ENCODE results near the gene DSCAM. TPM values are rescaled to one million over a fixed set of nuclear protein-coding genes. Genes with fewer than 3 reads are reported as not detected.

Gene DSCAM
- total RNA-seq, 1 experiment from 2014 or later = not detected

DNA sequence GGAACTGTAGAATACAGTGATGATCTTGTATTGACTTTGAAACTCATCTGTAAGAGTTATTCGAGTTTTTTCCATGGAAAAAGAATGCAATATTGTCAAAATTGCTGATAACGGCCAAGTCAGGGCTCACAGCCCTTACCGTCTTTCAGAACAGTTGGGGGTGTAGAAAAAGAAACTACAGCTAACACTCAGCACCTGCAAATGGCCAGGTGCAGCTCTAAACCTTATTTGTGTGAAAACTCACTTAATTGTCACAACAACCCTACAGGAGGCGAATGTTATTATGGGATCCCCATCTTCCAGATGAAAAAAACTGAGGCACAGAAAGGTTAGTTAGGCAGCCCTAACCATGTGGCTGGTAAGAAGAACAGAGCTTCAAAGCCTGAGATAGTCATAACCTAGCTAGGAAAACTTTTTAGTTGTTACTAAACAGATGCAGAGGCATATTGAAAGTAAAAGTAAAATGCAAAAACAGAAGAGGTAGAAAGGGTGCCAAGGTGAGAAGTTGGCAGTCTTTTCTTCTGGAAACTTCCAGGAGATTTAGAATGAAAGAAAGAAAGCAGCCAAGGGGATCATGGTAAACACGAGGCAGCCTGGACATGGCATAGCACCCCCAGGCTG, 76.4 kb downstream of the DSCAM start:
- DNase-seq (ENCODE audit: low spot score) = no peak

DNA sequence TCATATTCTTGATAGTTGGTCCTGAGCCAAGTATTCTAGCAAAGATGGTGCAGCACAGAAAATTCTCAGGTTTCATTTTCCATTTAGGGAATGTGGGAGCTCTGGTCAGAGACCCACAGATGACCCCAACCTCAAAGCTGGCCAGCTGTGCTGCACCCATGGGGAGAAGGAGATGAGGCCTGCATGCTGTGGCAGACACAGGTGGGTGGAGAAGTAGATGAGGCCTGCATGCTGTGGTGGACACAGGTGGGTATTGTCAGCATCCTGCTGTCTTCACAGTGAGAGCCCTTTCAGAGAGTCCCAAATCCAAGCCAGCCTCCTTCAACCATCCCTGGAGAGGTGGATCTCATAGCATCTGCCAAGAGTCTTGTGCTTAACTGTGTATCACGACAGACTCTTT, 77.7 kb downstream of the DSCAM start:
- no peak for DNase-seq (ENCODE audit: low spot score)

DNA sequence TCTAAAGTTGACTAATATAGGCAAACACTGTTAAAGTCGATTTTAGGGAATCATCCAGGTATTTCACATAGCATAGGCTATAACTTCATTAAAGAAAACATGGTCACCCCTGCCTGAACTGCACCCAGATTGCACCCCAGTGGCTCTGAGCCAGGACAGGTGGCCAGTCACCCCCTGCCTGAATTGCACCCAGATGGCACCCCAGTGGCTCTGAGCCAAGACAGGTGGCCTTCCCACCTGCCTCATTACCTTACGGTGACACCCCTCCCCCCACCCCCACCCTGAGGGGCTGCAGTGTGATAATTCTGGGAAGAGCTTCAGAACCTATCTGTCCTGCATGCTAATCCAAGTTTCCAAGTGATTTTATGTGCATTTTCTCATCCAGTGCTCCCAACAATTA, 78.9 kb downstream of the DSCAM start:
- no peak for DNase-seq (ENCODE audit: low spot score)

DNA sequence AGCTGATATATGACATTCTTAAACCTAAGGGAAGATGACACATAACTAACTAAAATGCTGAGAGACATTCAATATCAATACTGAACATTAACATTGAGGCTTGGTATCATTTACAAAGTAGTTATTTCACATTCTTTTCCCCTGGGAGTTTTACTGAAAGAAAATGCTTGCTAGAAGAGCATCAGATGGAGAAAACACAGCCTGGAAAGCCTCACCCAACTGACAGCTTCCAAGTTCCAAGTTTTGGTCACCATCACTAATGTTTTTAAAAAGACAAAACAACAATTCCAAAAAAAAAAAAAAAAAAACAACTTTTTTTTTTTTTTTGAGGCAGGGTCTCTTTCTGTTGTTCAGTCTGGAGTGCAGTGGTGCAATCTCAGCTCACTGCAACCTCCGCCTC, 80.6 kb downstream of the DSCAM start:
- no peak for DNase-seq (ENCODE audit: low spot score)

DNA sequence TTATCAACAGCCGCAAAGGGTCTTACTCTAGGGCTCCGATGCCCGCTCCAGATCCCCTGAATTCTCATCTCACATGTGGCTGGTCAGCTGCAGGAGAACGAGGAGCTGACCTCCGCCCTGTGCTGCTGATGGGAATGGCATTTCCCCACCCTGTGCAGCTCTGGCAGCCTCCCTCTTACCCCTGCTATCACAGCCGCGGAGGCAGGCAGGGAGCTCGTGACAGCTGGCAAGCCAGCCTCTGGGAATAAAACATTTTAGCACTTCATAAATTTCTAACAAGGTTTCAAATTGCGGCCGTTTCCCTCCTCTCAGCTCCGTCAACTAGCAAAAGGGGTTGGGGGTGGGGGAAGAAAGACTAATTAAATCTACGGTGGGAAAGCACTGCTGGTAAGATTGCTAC, 81.1 kb downstream of the DSCAM start:
- no peak for DNase-seq (ENCODE audit: low spot score)

DNA sequence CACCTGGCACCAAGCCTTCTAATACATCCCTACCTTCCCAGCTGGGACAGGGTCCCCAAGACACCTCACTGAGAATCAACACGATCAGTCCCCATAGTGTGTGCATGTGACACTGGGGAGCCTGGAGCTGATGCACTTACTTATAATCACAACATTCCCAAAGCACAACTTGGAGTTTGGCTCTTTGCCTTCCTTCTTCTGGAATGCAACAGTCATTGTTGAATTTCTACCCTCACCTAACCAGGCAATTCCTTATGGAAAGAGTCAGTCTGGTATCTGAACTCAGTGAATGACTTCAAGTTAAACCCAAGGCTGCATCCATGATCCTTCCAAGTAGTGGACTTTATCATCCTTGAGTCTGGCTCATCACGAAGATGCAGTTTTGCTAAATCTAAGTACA, 86.1 kb downstream of the DSCAM start:
- DNase-seq (ENCODE audit: low spot score) = no peak

DNA sequence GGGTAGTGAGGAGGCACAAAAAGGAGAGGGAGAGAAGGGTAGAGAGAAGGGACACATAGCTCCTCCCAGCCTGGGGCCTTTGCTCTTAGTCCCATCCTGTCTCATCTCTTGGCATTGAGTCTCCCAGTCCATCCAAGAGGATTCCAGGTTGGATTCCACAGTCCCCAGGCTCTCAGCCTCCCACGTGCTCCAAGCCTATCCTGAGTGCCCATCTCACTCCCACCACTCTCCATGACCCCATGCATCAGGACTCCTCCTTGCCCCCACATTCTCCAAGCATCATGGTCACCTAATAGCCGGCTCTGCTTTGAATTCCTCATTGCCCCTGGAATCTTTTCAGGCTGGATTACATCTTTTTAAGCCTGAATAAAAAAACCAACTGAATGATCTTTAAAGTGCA, 87.9 kb downstream of the DSCAM start:
- no peak for DNase-seq (ENCODE audit: low spot score)

DNA sequence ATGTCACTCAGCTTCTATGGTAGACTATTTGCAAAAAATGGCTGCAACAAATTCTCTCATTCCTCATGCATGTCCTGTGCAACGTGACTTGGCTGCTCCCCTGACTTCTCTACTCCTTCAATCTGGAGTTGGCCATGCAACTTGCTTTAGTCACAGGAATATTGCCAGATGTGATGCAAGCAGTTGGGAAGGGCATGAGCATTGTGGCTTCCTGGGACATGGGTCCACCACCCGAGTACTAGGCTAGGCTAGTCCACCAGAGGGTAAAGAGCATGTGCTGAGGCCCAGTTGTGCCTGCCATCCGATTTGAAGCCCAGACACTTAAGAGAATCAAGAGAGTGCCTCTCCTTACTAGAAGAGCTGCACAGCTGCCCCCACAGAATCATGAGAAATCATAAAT, 89.6 kb downstream of the DSCAM start:
- DNase-seq (ENCODE audit: low spot score) = no peak

DNA sequence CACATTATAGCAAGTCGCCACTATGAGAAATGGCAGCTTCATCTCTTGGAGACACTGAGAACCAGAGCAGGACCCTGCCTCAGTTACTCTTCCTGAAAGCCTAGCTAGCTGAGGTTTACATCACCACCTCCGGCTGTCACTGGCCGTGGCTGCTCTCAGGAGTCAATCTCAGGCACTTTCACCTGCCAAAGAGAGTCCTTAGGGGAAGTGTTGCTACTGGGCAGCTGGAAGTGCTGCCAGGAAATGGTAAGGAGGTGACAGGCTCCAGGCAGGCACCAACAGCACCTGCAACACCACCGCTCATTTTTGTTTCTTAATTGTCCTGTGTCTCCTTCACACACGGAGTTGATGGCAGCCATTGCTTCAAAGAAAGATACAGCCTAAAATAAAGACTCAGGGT, 92.5 kb downstream of the DSCAM start:
- no peak for DNase-seq (ENCODE audit: low spot score)

DNA sequence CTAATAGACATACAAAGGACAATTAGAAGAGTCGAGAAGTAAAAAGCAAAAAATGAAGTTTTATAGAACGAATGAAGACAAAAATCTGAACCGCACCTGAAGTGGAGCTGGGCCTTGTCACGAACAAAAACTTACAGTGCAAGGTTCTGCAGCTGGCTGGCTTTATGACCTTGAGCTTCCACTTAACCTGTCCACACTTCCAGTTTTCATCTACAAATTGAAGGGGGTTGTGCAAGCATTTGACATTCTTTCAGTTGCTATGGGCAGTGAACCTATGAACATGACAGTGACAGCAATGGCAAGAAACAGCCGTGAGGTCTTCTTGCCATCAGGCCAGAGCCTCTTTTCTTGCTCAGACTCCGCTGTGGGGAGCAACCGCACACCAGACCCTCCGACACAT, 93.2 kb downstream of the DSCAM start:
- DNase-seq (ENCODE audit: low spot score) = no peak

DNA sequence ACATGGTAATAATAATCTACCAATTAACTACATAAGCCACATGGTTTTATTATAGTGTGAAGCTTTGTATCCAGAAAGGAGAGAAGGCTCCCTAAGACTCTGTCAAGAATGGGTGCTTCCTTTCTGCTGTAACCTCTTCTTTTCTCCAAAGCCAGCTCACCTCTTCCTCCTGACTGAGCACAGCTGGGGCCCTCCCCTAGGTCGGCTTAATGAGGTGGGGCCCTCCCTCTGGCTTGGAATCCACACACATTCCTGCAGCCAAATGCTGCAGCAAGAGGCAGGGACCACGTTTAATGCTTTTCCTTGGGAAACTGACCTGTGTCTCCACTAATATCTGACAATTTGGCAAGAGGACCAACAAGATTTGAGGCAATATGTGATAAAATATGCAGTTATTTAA, 94.8 kb downstream of the DSCAM start:
- no peak for DNase-seq (ENCODE audit: low spot score)

DNA sequence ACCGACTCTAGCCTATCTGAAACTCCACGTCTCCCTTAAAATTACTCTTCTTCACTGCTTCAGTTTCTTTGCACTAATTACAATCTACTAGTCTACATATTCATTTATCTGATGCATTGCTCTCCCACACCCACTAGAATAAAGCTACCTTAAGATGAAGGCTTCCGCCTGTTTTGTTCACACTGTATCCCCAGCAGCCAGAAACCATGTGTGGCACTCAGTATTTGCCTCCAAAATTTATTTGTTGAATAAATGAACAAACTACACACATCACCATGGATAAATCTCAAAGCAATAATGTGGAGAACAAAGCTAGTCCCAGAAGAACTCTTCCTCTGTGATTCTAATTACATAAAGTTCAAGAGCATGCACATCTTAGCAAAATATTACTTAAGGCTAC, 95.7 kb downstream of the DSCAM start:
- DNase-seq (ENCODE audit: low spot score) = no peak

DNA sequence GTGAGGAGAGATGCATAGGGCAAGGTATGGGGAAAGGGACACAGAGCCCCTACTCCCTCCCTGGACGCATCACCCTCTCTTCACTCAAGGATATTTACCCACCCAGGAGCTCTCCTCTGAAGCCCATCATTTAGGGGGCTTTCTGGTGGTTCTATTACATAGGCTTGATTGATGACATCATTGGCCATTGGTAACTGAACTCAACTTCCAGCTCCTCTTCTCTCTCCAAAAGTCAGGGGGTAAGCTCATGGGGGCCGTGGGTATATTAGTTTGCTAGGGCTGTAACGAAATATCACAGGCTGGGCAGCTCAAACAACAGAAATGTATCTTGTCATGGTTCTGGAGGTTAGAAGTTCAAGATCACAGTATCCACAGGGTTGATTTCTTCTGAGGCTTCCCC, 110.8 kb downstream of the DSCAM start:
- no peak for DNase-seq (ENCODE audit: low spot score)

DNA sequence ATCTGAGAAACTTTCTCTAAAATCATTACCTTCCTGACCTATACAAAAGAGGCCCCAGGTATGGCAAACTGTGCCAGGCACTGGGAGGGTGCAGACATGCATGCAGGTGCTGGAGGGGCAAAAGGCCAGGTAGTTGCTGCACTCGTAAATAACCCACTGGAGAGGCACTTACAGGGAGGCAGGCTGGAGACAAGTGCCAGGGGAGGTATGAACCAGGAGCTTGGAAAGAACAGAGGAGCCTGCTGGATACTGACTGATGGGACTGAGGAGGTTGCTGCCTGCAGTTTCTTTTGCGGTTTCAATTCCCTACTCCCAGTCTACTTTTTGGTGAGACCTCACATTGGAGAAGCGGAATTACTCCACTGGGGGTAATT, 113.9 kb downstream of the DSCAM start:
- no peak for DNase-seq (ENCODE audit: low spot score)

DNA sequence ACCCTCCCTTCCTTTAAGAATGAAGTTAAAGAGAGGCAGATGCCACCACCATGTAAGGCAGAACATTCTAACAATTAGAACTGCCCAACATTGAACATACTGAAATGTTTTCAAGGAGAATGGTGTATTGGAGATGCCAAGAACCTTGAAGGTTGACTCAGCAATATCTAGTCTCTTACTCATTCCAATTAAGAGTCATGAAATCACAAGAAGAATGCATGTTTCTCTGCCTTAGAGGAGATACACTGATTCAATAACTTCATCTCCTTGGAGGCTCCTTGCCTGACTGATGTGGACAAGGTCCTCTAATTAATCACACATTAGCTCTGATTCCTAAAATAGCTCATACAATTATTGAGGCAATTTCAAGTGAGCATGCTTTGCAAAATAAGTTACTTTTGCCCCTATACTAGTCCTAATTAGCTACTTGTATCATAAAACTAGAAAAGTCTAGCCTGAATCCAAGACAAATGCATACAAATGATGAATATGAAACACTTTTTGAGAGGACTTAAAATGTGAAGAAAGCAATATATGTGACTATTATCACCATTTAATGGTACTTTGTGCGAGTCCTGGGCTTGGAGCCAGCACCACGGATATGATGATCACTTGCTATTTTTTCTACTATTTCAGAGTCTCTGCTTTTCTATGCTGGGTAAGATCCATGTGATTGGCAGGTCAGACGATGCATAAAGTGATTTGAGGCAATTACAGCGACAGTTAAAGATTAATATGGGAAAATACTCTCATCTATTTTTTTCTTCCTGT, 114.5 kb downstream of the DSCAM start:
- DNase-seq (ENCODE audit: low spot score) = no peak

DNA sequence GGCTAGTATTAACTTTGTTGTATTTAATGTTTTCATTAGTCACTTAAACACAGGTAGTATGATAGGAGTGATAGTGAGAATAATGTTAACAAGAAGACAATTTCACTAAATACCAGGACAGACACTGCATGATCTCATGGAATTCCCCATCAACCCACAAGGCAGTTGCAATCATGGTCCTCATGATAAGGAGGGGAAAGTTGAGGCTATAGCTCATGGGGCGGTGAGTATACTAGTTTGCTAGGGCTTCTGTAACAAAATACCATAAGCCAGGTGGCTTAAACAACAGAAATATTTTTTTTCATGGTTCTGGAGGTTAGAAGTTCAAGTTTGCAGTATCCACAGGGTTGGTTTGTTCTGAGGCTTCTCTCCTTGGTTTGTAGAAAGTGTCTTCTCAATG, 115.8 kb downstream of the DSCAM start:
- DNase-seq (ENCODE audit: low spot score) = no peak

DNA sequence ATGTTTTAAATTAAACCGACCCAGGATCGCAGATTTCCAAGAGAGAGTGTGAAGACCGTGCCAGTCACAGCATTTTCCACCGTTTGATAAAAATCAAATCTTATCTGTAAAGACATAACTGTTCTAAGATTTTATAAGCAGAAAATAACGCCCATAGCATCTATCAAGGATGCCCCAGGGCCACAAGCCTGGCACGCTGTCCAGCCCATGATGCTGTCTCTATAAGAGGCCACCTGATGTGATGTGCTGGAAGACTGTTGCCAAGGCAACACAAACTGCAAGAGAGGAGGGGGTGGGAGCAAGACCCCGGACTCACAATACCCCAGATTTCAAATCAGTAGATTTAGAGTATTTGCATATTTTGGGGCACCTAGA, 116.5 kb downstream of the DSCAM start:
- DNase-seq (ENCODE audit: low spot score) = no peak

DNA sequence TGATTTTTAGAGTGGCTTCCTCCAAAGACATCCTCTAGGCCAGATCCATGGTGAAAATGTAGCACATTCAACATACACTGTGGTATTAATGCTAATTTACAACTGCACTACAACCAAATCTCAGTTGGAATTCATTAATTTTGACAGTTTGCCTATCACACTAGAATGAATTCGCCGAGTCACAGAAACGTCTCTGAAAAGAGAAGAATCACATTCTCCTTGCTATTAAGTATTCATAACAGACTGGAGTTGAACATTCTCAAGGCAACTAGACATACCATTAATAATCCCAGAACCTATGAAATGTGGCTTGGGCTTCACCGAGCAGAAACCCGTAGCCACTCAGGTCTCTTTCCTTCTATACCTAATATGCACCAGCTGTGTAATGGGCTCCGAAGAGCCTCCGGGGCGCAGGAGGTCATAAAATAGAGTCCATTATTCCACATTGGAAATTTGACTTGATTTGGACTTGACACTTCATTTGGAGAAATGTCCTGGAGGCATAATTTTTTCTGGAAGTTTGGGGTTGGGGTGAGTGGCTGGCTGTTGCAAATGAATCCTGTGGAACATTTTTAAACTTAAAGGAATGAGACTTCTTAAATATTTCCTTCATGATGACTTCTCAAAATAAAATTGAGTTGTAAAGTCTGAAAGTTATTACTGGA, 117.1 kb downstream of the DSCAM start:
- no peak for DNase-seq (ENCODE audit: low spot score)

DNA sequence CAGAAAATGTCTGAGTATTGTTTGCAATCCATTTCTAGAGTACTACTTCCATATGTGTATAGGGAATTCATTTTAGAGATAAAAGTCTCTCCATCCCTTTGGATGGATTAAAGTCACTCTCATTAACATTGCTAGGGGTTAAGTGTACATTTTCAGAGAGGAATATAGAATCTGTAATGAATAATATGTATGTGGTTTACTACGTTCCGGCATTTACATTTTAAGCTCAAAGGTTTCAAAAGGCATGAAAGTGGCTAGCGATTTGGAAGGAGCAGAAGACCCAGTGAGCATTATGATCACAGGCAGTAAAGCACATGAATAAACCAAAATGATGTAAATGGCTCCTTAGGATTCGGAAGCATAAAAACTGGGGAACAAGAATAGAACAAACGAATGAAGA, 123.0 kb downstream of the DSCAM start:
- DNase-seq (ENCODE audit: low spot score) = no peak

DNA sequence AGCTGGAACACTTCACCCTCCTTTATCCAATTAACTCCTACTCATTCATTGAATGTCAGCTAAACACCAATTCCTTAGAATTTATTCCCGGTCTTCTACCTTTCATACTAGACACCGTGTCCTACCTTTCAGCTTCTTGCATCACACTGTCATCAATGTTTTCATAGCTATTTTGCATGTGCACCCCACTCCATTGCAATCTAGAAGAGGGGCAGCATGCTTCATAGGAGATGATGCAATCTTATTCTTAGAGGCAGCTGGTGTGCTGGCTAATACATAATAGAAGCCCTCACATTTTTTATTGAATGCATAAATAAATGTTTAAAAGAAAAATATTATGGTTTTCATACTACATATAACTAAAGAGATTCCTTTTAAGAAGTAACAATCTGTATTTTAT, 123.6 kb downstream of the DSCAM start:
- DNase-seq (ENCODE audit: low spot score) = no peak

DNA sequence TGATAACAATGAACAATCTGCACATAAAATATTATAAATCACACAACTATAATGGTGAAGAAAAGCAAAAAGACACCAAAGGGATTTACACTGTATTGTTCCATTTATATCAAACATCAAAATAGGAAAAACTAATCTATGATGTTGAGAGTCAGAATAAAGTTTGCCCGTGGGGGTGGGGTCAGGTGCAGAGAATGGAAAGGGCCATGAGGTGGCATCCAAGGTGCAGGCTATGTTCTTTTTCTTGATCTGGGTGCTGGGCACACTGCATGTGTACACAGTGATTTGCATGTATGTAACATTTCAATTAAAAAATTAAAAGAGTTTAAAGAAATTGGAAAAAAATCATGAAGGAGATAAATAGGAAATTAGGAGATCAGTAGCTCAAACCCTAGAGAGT, 127.3 kb downstream of the DSCAM start:
- DNase-seq (ENCODE audit: low spot score) = no peak

DNA sequence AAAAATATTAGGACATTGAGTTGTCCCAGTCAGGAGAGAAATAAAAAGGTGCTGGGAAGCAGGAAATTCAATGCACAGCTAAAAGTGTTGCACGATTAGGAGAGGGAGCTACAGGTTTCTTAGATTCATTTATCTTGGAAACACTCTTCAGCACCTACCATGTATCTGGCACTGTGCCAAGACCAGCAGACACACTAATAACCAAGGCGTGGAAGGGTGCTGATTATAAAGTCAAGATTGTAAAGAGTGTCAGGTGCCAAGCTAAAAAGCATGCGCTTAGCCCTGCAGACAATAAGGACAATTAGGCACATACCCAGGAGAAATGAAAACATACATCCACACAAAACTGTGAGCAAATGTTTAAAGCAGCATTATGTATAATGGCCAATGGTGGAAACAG, 129.9 kb downstream of the DSCAM start:
- no peak for DNase-seq (ENCODE audit: low spot score)

DNA sequence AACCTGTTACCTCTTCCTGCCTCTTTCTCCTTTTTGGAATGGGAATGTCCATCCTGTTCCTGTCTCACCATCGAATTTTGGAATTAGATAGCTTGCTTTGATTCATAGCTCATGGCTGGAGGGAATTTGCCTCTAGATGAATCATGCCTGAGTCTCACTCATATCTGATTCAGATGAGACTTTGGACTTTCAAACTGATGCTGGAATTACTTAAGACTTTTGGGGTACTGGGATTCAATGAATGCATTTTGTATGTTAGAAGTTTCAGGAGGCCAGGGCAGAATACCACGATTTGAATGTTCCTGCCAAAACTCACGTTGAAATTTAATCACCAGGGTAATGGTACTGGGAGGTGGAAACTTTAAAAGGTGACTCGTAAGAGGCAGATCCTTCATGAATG, 132.4 kb downstream of the DSCAM start:
- no peak for DNase-seq (ENCODE audit: low spot score)

All from A172 (cell line).